OCI-LY1 (cell line): ENCODE data around the gene PAFAH2.

Source experiments
- CTCF ChIP-seq: fragments of 200-600 bp; sonication (generic), shearing (Covaris generic); IDR thresholded peaks from 2 replicates; pipeline ENCODE4 v1.5.1; 2017; ENCODE audit warnings: mild to moderate bottlenecking, antibody characterized with exemption, low read length, moderate library complexity, mixed read lengths
- EZH2 ChIP-seq: fragments of 200-600 bp; sonication (generic), shearing (Covaris generic); IDR thresholded peaks from 2 replicates; pipeline ENCODE4 v1.8.0; 2017; ENCODE audit warnings: borderline replicate concordance, mixed run types, mild to moderate bottlenecking, antibody characterized with exemption, low read length, moderate library complexity, mixed read lengths

- TF ChIP-seq CTCF (no peak), EZH2 (no peak)
These were observed 30.6 kb downstream of the PAFAH2 start for GRCh38 chr1:25967308-25967707.
